Measurements from ENCODE around the gene ASAP2.

GRCh38 chr2:9365498-9366019 lies 158.9 kb downstream of the ASAP2 start:
- TF ChIP-seq MAZ (CRISPR knock-in tag; conservative IDR thresholded peaks at IDR 0.05 in 1 of 2, IDR thresholded peaks at IDR 0.05 in 1 of 2), result no peak
- TF ChIP-seq ZBTB7A (IDR thresholded peaks at IDR 0.05; ENCODE audit: borderline replicate concordance, control insufficient read depth, low read depth, low read length), result no peak
- no peak for TF ChIP-seq ETS2 (tag; IDR thresholded peaks at IDR 0.05; ENCODE audit: borderline replicate concordance, poor library complexity, severe bottlenecking)
- TF ChIP-seq POLR2A (conservative IDR thresholded peaks at IDR 0.05), result no peak
- TF ChIP-seq CTCF (IDR thresholded peaks at IDR 0.05 in 2 of 3, conservative IDR thresholded peaks at IDR 0.05 in 1 of 3; ENCODE audit: insufficient read depth in 2 of 3, low read depth in 1 of 3, low read length in 3 of 3), result no peak
